Natural killer cell (primary cell): Measurements from ENCODE around the gene ACTG1. TPM values are rescaled to one million over a fixed set of nuclear protein-coding genes. Genes with fewer than 3 reads are reported as not detected.

Experiments
- ATAC-seq, 3 donors: fragments of 150-1000 bp in 2 of 3; fragments of 200-7000 bp in 1 of 3; cut with Tn5 transposase; 1 replicate in 1 of 3; 2 replicates in 2 of 3; pipeline ENCODE4 v1.10.0; 2021; ENCODE audit warnings: mild to moderate bottlenecking in 2 of 3, moderate library complexity in 2 of 3
- DNase-seq, 2 donors: peaks; one replicate each; pipeline versions ENCODE4 v3.0.0 to v3.0.0-alpha.2; 2013 to 2021; ENCODE audit warnings: mixed read lengths in 1 of 2
- H3K27ac ChIP-seq: one replicate; pipeline ENCODE4 v1.5.1; 2013; ENCODE audit warnings: mild to moderate bottlenecking, low read length
- H3K27me3 ChIP-seq: one replicate; pipeline ENCODE4 v1.6.1; 2013; ENCODE audit warnings: low read length; ENCODE audit not compliant: control insufficient read depth, insufficient read depth
- H3K36me3 ChIP-seq: one replicate; pipeline ENCODE4 v1.6.1; 2013; ENCODE audit warnings: low read length; ENCODE audit not compliant: control insufficient read depth, insufficient read depth
- H3K4me1 ChIP-seq: one replicate; pipeline ENCODE4 v1.6.1; 2013; ENCODE audit warnings: low read length; ENCODE audit not compliant: control insufficient read depth, insufficient read depth
- H3K4me3 ChIP-seq: one replicate; pipeline ENCODE4 v1.5.1; 2013; ENCODE audit warnings: low read length
- H3K9me3 ChIP-seq: one replicate; pipeline ENCODE4 v1.6.1; 2013; ENCODE audit warnings: low read length; ENCODE audit not compliant: control insufficient read depth, insufficient read depth
- H3K27ac Mint-ChIP-seq, 2 donors: one replicate each; pipeline ENCODE4 v1.8.0; 2022; ENCODE audit warnings: mild to moderate bottlenecking in 2 of 2, mixed read lengths in 2 of 2, moderate library complexity in 1 of 2
- H3K27me3 Mint-ChIP-seq, 2 donors: one replicate each; pipeline ENCODE4 v1.8.0; 2022; ENCODE audit warnings: low read depth in 2 of 2, mixed read lengths in 2 of 2
- H3K36me3 Mint-ChIP-seq: one replicate; pipeline ENCODE4 v1.8.0; 2022; ENCODE audit warnings: mixed read lengths
- H3K4me1 Mint-ChIP-seq, 2 donors: one replicate each; pipeline ENCODE4 v1.8.0; 2022; ENCODE audit warnings: mixed read lengths in 2 of 2
- H3K4me3 Mint-ChIP-seq: one replicate; pipeline ENCODE4 v1.8.0; 2022; ENCODE audit warnings: mild to moderate bottlenecking, moderate library complexity, mixed read lengths
- H3K9me3 Mint-ChIP-seq, 2 donors: one replicate each; pipeline ENCODE4 v1.8.0; 2022; ENCODE audit warnings: mixed read lengths in 2 of 2
- WGBS: methylation state at CpG from one replicate; pipeline ENCODE4 v1.1.7; 2013; ENCODE audit warnings: missing lambda C conversion rate; ENCODE audit not compliant: insufficient coverage; 5-methylcytosine and 5-hydroxymethylcytosine counted together
- intact Hi-C: fragments of 100-400 bp; cut with micrococcal nuclease; formaldehyde crosslinking; loops from one replicate; pipeline ENCODE4 v1.14.2; 2022
- total RNA-seq, 4 donors: library from RNA; stranded (reverse); fragments of 120-200 nt in 1 of 4; gene quantifications; one replicate each; pipeline versions ENCODE4 v1.2.3 to v1.2.4, GENCODE V29; 2013 to 2022
- TF ChIP-seq, protein P1 (sequence below): fragments of 200-600 bp; IDR thresholded peaks from one replicate; pipeline ENCODE4 v1.8.0; 2022; ENCODE audit warnings: antibody characterized with exemption

The ACTG1 gene
- total RNA-seq, 3 donors from 2014 or later (not counting 1 experiment from before 2014, with no cell fraction given) = 1,401 to 1,901 (median 1,735) TPM

DNA sequence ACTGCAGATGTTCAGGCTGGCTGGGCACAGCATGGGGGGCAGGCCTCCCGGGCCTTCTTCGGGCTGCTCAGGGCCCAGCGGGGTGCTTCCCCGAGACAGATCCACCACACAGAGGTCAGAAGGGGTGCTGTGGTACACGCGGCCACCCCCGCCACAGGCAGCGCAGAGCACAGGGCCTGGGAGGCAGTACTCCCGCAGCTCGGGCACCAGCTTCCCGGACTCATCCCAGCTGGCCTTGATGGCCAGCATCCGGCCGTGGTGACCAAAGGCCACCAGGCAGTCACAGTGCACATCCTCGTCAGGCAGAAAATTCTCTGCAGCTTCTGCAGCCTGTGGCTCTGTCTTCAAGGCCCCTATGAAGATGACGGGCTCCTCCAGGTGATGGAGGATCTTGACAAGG is 37.7 kb upstream of the ACTG1 start:
- Histone ChIP-seq H3K27me3 (no peaks in the 10 kb centered on the region), H3K4me3 (no peak overlapping the region), H3K27ac (no peak overlapping the region), H3K9me3 (no peaks in the 10 kb centered on the region), H3K4me1 (peaks cover 30% of the 10 kb centered on the region), H3K36me3 (peaks cover 28% of the 10 kb centered on the region)
- H3K27ac Mint-ChIP-seq = peak overlapping the region in 1 of 2 donors; percentile 46
- ATAC-seq (no peak), DNase-seq (no peak)
- TF ChIP-seq, protein P1, sequence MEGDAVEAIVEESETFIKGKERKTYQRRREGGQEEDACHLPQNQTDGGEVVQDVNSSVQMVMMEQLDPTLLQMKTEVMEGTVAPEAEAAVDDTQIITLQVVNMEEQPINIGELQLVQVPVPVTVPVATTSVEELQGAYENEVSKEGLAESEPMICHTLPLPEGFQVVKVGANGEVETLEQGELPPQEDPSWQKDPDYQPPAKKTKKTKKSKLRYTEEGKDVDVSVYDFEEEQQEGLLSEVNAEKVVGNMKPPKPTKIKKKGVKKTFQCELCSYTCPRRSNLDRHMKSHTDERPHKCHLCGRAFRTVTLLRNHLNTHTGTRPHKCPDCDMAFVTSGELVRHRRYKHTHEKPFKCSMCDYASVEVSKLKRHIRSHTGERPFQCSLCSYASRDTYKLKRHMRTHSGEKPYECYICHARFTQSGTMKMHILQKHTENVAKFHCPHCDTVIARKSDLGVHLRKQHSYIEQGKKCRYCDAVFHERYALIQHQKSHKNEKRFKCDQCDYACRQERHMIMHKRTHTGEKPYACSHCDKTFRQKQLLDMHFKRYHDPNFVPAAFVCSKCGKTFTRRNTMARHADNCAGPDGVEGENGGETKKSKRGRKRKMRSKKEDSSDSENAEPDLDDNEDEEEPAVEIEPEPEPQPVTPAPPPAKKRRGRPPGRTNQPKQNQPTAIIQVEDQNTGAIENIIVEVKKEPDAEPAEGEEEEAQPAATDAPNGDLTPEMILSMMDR = no peak
- no peaks in the 10 kb centered on the region for H3K36me3 Mint-ChIP-seq
- intact Hi-C loops = no loop called here
- H3K27me3 Mint-ChIP-seq = no peaks in the 10 kb centered on the region
- WGBS = 97% methylated on average over 15 of the region's 15 CpGs
- H3K9me3 Mint-ChIP-seq = no peaks in the 10 kb centered on the region
- peak overlapping the region; percentile 74 for H3K4me3 Mint-ChIP-seq
- peaks cover 24 to 32% of the 10 kb centered on the region in 2 donors for H3K4me1 Mint-ChIP-seq

DNA sequence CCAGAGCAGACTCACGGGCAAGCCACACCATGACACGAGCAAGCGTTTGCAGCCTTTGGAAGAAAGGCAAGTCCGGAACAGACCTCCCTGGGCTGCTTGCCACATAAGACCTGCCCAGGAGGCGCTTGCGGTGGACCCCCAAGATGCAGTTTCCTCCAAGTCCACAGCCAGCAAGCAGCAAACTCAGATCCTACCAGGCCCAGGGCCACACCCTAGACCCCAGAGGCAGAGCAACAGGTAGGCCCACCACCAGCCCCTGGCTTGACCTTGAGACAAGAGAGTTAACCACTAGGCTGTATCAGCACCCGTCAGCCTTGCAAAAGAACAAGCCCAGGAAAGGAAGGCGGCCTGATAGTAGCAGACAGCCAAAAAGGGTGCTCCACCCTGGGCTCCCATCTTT is 37.2 kb upstream of the ACTG1 start:
- Histone ChIP-seq H3K4me1 (peaks cover 30% of the 10 kb centered on the region), H3K27me3 (no peaks in the 10 kb centered on the region), H3K4me3 (no peak overlapping the region), H3K9me3 (no peaks in the 10 kb centered on the region), H3K36me3 (peaks cover 32% of the 10 kb centered on the region), H3K27ac (no peak overlapping the region)
- no peak overlapping the region for H3K27ac Mint-ChIP-seq
- TF ChIP-seq, protein P1 = no peak
- intact Hi-C loops = no loop called here
- no peaks in the 10 kb centered on the region for H3K36me3 Mint-ChIP-seq
- H3K4me3 Mint-ChIP-seq = peak overlapping the region; percentile 74
- ATAC-seq (no peak), DNase-seq (no peak)
- no peaks in the 10 kb centered on the region for H3K27me3 Mint-ChIP-seq
- H3K9me3 Mint-ChIP-seq = no peaks in the 10 kb centered on the region
- WGBS = 98% methylated on average over 8 of the region's 8 CpGs
- peaks cover 24 to 32% of the 10 kb centered on the region in 2 donors for H3K4me1 Mint-ChIP-seq

GRCh38 chr17:81549031-81549557 is 36.5 kb upstream of the ACTG1 start:
- Histone ChIP-seq H3K4me3 (no peak overlapping the region), H3K4me1 (peaks cover 27% of the 10 kb centered on the region), H3K36me3 (peaks cover 38% of the 10 kb centered on the region), H3K9me3 (no peaks in the 10 kb centered on the region), H3K27ac (no peak overlapping the region), H3K27me3 (no peaks in the 10 kb centered on the region)
- DNase-seq = no peak
- WGBS = 96% methylated on average over 16 of the region's 16 CpGs
- Mint-ChIP-seq H3K4me3 (peak overlapping the region; percentile 13), H3K4me1 (peaks cover 22 to 29% of the 10 kb centered on the region in 2 donors), H3K9me3 (no peaks in the 10 kb centered on the region), H3K27ac (no peak overlapping the region), H3K36me3 (no peaks in the 10 kb centered on the region), H3K27me3 (no peaks in the 10 kb centered on the region)
- TF ChIP-seq, protein P1 = no peak
- intact Hi-C loops = no loop called here
- no peak for ATAC-seq

GRCh38 chr17:81547614-81547982 is 35.0 kb upstream of the ACTG1 start:
- peaks cover 49% of the 10 kb centered on the region for H3K36me3 ChIP-seq

More at GRCh38 chr17:81547614-81547982, 35.0 kb upstream of the ACTG1 start:
- peaks cover 8 to 14% of the 10 kb centered on the region in 2 donors for H3K4me1 Mint-ChIP-seq
- no peaks in the 10 kb centered on the region for H3K27me3 Mint-ChIP-seq
- H3K9me3 ChIP-seq = no peaks in the 10 kb centered on the region
- no peak for DNase-seq
- ATAC-seq = no peak
- no peak overlapping the region for H3K27ac Mint-ChIP-seq
- no peak overlapping the region for H3K4me3 ChIP-seq
- no peak overlapping the region for H3K27ac ChIP-seq
- TF ChIP-seq, protein P1 = no peak
- H3K4me3 Mint-ChIP-seq = no peak overlapping the region
- peaks cover 14% of the 10 kb centered on the region for H3K4me1 ChIP-seq
- no peaks in the 10 kb centered on the region for H3K36me3 Mint-ChIP-seq
- H3K27me3 ChIP-seq = no peaks in the 10 kb centered on the region
- 95% methylated on average over 14 of the region's 14 CpGs for WGBS
- intact Hi-C loops = no loop called here
- H3K9me3 Mint-ChIP-seq = no peaks in the 10 kb centered on the region
